Stomach (tissue), 4 donors: ENCODE results near the gene CPO.
A peak's percentile ranks its signal among the peaks of the same experiment; 100 is the strongest.

Source experiments
- CTCF ChIP-seq, 7 experiments: fragments of 450-650 bp in 4 of 7; fragments of 200-600 bp in 3 of 7; sonication (generic) in 3 of 7; IDR thresholded peaks; one replicate each; pipeline ENCODE4 v1.5.1; 2016 to 2019; ENCODE audit warnings: antibody characterized with exemption in 7 of 7, control low read depth in 2 of 7, mild to moderate bottlenecking in 1 of 7
- POLR2A ChIP-seq, 4 donors: fragments of 450-650 bp; IDR thresholded peaks; one replicate each; pipeline ENCODE4 v1.6.1; 2016; ENCODE audit warnings: antibody characterized with exemption in 4 of 4, control low read depth in 2 of 4, mild to moderate bottlenecking in 1 of 4, moderate library complexity in 1 of 4
- POLR2AphosphoS5 ChIP-seq, 3 donors: sonication (generic); formaldehyde crosslinking; IDR thresholded peaks; one replicate each; pipeline ENCODE4 v1.6.1; 2016; ENCODE audit warnings: antibody characterized with exemption in 3 of 3

- TF ChIP-seq CTCF (IDR thresholded peaks at IDR 0.05) (peak in 5 of 7 experiments; percentile 51 to 72 (median 66)), POLR2A (IDR thresholded peaks at IDR 0.05) (no peak), POLR2AphosphoS5 (IDR thresholded peaks at IDR 0.05) (peak in 1 of 3 donors; percentile 46)
These were observed 42.5 kb downstream of the CPO start for GRCh38 chr2:206981739-206982340.
